ENCODE measurements around the gene ZMYND11.
"Not testable (repeated sequence)": the region's sequence is repeated elsewhere in the genome, so short reads cannot be mapped to it uniquely, and the experiment has no call there.

Gene ZMYND11

DNA sequence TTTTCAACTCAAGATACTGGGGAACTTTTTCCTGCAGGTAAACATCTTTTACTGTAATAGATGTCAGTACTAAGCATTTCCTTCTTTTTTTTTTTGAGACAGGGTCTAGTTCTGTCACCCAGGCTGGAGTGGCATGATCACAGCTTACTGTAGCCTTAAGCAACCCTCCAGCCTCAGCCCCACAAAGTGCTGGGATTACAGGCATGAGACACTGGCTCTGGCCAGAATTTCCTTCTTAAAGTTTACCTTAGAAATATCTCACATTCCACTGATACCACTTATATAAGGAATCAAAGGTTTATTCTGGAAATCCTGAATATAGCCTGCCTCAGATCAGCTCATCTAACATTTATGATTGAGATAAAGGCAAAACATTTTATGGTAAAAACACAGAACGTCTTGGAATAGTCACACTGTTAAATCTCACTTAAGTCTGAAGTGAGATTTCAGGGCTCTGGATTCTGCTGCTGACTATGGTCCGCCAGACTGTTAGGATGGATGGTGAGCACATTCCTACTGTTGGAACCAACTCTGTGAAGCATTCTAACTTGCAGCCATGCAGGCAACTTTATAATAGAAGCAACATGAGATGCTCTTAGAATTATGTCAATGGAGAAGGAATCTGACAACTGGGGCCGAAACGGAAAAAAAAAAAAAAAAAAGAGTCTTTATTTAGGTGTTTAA, 151.9 kb downstream of the ZMYND11 start:
- DNase-seq: no peak

DNA sequence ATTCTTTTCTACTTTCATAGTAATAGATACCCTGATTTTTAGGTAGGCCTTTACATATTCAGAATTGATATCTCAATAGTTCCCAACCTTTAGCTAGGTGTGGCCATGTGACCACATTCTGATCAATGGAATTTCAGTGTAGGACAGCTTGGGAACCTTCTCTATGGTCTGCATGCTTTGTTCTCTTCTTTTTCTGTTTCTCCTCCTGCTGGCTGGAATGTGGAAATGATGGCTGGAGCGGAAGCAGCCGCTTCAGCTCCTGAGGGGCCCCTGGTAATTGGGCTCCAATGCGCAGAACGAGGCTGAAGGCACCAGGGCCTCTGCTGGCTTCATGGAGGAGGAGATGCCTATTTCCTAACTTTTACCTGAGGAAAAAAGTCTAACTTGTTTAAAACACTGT, 152.6 kb downstream of the ZMYND11 start:
- DNase-seq: no peak

DNA sequence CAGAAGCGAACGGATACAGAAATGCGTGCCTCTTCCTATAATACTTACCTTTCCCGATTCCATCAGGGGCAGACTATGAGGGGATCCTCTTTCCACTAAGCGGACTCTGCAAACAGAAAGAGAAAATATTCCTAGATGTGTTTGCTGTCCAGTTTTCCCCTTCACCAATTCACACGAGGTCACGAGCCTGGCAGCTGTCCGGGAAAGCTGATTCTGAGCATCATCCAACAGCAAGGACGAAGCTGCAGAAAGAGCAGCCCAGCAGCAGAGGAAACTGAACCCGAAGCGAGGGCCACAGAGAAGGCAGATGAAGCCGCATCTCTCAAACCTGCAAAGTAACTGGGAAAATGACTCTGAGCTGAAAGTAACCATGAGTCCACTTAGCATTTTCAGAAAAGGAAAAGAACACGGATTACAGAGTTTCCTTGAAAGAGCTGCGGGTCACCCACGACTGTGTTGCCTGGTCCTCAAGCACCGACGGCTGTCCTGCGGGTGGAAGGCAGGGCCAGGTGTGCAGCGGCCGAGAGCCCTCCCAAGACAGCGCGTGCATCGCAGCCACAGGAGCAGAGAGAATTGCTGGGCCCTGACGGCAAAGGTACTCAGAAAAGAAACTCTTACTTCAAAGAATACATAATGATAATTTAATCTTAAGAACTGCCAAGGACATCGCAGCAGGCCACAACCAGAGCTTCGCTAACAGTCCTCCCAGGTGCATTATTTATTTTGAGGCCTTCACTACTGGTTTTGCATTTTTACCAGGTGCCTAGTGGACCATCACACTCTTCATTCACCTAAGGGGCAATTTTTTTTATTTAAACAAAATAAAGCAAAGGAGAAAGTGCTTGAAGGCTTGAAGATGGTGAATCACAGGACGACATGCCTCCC, 153.3 kb downstream of the ZMYND11 start:
- no peak for DNase-seq

GRCh38 chr10:289581-289980, 154.3 kb downstream of the ZMYND11 start:
- DNase-seq: no peak

- no peak for DNase-seq
These were observed 154.9 kb downstream of the ZMYND11 start for GRCh38 chr10:290026-290725.

DNA sequence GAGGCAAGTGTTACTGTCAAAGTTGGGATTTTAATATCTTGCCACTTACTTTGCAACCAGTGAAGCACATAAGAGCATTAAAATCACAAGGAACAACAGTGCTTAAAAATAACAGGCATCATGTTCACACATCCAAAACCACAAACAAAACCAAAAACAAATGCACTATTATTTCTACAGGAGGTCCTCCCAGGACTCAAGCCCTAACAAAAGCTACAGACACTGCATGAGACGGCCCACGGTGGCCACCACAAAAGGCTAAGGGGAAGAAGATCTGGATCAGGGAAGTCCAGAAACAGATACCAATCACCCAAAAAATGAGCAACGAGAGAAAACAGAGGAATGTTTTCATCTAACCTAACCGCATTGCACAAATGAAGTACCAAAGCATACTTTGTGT, 158.4 kb downstream of the ZMYND11 start:
- no peak for DNase-seq

GRCh38 chr10:297567-297966, 162.3 kb downstream of the ZMYND11 start:
- DNase-seq: no peak

DNA sequence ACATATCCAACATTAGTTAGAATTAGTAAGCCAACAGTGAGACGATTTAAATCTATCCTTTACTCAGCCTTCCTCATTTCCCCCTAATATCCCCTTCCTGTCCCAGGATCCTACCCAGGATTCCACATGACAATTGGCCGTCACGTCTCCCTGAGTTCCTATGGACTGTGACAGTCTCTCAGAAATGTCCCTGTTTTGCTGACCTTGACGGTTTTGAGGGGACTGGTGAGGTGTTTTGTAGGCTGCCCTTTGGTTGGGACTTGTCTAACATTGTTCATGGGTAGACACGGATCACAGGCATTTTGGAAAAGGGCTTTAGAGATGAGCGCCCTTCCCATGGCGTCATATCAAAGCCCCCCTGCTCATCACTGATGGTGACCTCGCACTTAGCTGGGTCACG, 162.8 kb downstream of the ZMYND11 start:
- DNase-seq: no peak

GRCh38 chr10:299512-299911, 164.3 kb downstream of the ZMYND11 start:
- DNase-seq: no peak

- DNase-seq: no peak
These were observed 164.7 kb downstream of the ZMYND11 start for GRCh38 chr10:299969-300368.

DNA sequence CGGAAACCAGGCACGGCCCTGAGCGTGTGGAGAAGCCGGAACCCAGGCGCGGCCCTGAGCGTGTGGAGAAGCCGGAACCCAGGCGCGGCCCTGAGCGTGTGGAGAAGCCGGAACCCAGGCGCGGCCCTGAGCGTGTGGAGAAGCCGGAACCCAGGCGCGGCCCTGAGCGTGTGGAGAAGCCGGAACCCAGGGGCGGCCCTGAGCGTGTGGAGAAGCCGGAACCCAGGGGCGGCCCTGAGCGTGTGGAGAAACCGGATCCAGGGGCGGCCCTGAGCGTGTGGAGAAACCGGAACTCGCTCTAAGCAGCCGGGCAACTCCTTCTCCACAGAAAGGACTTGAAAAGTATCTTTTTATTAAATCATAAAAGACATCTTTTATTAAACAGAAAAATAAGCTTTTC, 165.3 kb downstream of the ZMYND11 start:
- not testable (repeated sequence) for DNase-seq

DNA sequence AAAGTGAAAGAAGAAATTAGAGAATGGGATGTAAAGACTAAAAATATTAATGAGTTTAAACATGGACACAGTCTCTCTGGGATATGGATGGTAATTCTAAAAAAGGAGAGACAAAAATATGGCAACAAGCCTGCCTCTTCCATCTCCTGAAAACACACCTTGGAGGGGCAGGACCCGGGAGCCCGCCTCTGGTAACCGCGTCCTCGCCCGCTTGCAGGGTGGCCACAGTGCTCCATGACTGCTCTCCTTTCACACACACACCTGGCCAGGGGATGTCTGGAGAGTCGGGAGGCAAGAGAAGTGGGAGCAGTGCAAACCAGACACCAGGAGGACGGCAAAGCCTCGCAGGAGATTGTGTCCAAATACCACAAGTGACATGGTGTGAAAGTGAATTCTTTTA, 166.3 kb downstream of the ZMYND11 start:
- no peak for DNase-seq
